GM12891 (cell line): ENCODE data around the gene RAB30.
A peak's percentile ranks its signal among the peaks of the same experiment; 100 is the strongest.

ENCODE experiments used
- DNase-seq: peaks from one replicate; pipeline ENCODE4 v3.0.0; 2011; ENCODE audit warnings: low spot score; ENCODE audit not compliant: insufficient read length
- FAIRE-seq: peaks from 2 replicates; lab custom pipeline; 2011; peaks lifted over from hg19 to GRCh38; lab: Jason Lieb, UNC
- PAX5 ChIP-seq: IDR thresholded peaks from 2 replicates; pipeline ENCODE4 v1.6.1; 2011; ENCODE audit warnings: low read length, moderate library complexity, mild to moderate bottlenecking; ENCODE audit not compliant: insufficient read depth, severe bottlenecking
- POLR2A ChIP-seq: IDR thresholded peaks from 2 replicates; pipeline ENCODE4 v1.6.1; 2011; ENCODE audit warnings: low read depth, low read length, control low read depth
- POLR2AphosphoS5 ChIP-seq: IDR thresholded peaks from 2 replicates; pipeline ENCODE4 v1.6.1; 2011; ENCODE audit warnings: low read depth, low read length, control low read depth
- POU2F2 ChIP-seq: IDR thresholded peaks from 2 replicates; pipeline ENCODE4 v1.6.1; 2011; ENCODE audit warnings: low read depth, mild to moderate bottlenecking, control low read depth, low read length, moderate library complexity
- SPI1 ChIP-seq: IDR thresholded peaks from 2 replicates; pipeline ENCODE4 v1.6.1; 2011; ENCODE audit warnings: low read depth, low read length, control low read depth
- TAF1 ChIP-seq: IDR thresholded peaks from 2 replicates; pipeline ENCODE4 v1.6.1; 2011; ENCODE audit warnings: low read depth, low read length, control low read depth

The RAB30 gene

DNA sequence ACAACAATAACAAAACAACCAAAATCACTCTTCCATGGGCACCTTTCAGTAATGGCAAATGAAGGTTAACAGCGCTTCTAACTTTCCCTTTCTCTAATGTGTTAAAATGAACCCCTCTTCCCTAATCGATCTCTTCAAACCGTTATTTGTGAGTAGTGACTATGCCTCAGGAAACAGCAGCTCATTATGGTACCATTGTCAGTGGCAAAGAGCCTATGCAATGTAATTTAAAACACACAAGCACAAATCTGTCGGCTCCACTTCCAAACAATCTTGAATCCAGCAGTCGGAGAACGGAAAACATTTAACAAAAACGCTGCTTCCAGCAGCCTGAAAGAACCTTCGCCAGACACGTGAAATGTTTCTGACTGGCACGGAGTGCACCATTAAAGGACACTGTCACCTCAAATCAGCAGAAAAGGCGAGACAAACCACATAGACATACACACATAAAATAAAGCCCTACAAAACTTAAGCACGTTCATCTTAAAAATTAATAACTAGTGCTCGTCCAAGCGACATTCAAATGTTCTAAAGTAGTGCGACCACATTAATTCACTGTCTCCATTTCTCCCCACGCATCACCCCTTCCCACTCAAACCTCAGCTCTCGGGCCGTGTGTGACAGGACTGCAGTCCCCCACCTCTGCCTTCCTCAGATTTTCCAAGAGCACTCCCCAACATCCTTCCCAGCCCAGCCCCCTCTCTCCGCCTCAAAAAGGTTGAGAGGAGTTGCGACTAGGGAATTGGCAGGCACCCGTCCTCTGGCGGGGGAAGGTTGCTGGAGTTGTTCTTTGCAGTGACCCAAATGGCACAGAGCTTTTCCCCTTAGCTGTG, 748 bp downstream of the RAB30 start:
- DNase-seq (no peak), FAIRE-seq (peak; percentile 56)
- no peak for TF ChIP-seq PAX5
- TF ChIP-seq POLR2A: no peak
- no peak for TF ChIP-seq POU2F2
- no peak for TF ChIP-seq POLR2AphosphoS5
- TF ChIP-seq SPI1: no peak
- no peak for TF ChIP-seq TAF1

DNA sequence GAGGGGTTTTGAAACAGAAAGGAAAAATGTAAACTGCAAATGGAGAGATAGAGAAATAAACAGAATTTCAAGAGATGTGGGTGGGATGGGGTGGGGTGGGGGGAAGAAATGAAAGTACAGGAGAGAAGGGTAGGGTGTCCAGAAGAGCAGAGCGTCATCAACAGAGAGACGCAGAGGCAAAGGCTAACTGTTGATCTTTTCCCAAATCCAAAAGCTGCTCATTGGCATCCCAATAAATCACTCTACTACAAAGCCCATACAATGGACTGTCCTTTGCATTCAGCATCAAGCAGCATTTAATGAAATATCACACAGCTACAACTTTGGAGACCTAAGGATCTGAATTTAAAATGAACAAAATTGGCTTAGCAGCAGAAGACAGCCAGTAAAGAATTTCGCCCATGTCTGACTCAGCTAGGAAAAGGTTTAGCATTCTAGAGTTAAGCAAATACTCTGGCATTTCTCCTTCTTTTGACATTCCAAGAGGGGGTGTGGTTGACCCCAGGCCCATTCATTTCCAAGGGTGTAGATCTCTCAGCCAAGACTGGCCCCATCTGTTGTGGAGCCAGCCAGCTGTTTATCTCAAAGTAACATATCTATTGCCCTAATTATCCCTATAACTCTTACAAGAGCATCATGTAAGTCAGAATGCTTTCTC, 1.5 kb downstream of the RAB30 start:
- no peak for DNase-seq
- no peak for FAIRE-seq
- TF ChIP-seq SPI1: no peak
- TF ChIP-seq POLR2A: no peak
- no peak for TF ChIP-seq PAX5
- TF ChIP-seq POU2F2: no peak
- no peak for TF ChIP-seq POLR2AphosphoS5
- no peak for TF ChIP-seq TAF1

DNA sequence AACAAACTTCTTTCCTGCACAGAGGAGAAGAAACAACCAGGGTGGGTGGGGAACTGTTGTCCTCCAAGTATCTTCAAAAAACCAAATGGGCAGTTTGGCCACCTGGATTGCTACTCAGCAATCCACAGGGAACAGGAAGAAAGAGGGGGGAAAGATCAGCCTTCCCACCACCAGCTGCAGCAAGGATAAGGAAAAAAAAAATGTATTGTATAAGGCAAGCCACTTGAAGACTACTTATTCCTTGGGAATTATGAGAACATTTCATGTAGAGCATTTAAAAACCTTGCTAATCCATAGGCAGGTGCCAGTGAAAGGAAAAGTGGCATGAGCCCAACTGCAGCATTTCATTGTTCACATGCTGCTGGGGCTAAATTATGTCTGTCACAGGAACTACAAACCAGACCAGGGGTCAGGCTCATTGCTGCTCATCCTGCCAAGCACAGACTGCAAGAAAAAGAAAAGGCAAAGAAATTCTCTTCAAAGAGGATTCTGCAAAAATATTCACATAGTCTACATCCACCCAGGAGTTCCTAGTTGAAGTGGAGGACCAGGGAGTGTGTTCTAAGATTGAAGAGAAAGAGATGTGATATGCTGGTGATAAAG, 2.2 kb downstream of the RAB30 start:
- FAIRE-seq: no peak
- TF ChIP-seq POLR2A (no peak), POU2F2 (no peak), POLR2AphosphoS5 (no peak), PAX5 (no peak), TAF1 (no peak), SPI1 (no peak)
- DNase-seq: no peak

DNA sequence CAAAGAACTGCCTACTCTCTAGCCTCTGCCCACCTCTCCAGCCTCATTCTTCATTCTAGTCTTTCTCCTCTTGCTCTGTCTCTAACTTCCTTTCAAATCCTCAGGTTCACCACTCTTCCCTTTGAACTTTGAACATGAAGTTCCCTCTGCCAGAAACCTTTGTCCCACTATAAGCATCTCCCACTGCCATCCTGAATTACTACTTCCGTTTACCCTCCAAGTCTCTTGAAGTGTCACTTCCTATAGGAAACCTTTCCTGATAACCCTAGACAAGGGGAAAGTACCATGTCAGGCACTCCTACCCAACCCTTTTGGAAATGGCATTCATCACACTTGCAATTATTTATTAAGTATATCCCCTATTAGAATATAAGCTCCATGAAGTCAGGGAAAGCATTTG, 3.1 kb downstream of the RAB30 start:
- no peak for DNase-seq
- TF ChIP-seq PAX5: no peak
- TF ChIP-seq TAF1: no peak
- no peak for TF ChIP-seq POLR2A
- no peak for TF ChIP-seq POLR2AphosphoS5
- TF ChIP-seq POU2F2: no peak
- TF ChIP-seq SPI1: no peak
- FAIRE-seq: no peak

- no peak for FAIRE-seq
- DNase-seq: no peak
- TF ChIP-seq POLR2AphosphoS5: no peak
- TF ChIP-seq POLR2A: no peak
- TF ChIP-seq TAF1: no peak
- no peak for TF ChIP-seq PAX5
- no peak for TF ChIP-seq POU2F2
- TF ChIP-seq SPI1: no peak
Measured at GRCh38 chr11:83064011-83064410, 7.7 kb downstream of the RAB30 start.

DNA sequence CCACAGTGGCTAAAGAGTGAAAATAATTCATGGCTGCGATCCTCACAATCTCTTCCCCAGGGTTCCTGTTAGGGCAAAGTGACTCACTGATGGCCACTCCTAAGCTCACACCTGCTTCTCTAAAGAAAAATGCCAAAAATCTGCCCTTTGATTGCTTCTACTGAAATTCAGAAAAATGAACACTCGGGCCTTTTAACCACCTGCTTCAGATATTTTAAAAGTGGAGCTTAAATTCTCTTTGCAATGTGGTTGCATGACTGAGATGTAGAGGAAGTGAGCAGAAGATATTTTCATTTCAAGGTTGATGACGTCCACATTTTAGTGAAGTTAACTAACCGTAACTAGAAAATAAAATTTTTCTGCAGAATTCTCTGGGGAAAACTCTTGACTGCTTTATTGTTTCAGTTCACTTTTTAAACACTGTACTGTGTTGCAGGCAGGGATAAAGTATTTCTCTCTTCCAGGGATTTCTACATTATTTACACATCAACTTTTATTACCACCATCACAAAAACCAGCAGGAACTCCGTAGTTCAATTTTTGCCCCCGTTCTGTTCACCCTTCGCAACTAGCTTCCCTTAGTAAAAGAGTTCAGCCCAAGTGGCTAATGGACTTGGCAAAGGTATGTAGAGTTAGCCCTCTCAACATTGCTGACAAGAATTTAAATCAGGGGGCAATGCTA, 8.5 kb downstream of the RAB30 start:
- peak; percentile 66 for TF ChIP-seq PAX5
- peak; percentile 17; the same call in 1 of the 2 replicates for TF ChIP-seq POLR2A
- TF ChIP-seq POU2F2: no peak
- TF ChIP-seq POLR2AphosphoS5: peak; percentile 46; the same call in 1 of the 2 replicates
- TF ChIP-seq SPI1: peak; percentile 92
- DNase-seq (no peak), FAIRE-seq (peak; percentile 71)

DNA sequence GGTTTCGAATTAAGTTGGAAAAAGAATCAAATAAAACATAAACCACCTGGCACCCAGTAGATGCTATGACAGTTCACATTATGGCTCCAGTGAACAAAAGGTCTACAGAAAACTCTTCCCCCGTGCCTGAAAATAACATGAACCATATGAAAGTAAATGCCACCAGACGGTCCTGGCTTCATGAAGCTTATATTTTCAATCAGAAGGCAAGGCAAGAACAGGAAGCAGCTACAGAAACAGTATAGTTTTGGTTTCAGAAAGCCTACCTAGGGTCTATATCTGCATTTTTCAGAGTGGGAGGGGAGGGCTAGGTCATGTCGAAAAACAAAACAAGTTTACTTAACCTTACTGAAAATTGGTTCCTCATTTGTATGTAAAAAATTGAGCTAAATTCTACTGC, 9.8 kb downstream of the RAB30 start:
- FAIRE-seq (peak; percentile 80), DNase-seq (peak; percentile 26)
- TF ChIP-seq TAF1 (no peak), SPI1 (peak; percentile 76)

- TF ChIP-seq TAF1 (no peak), POU2F2 (no peak), PAX5 (no peak), POLR2A (no peak), SPI1 (no peak), POLR2AphosphoS5 (no peak)
- FAIRE-seq (no peak), DNase-seq (no peak)
Measured at GRCh38 chr11:83060965-83061364, 10.7 kb downstream of the RAB30 start.

DNA sequence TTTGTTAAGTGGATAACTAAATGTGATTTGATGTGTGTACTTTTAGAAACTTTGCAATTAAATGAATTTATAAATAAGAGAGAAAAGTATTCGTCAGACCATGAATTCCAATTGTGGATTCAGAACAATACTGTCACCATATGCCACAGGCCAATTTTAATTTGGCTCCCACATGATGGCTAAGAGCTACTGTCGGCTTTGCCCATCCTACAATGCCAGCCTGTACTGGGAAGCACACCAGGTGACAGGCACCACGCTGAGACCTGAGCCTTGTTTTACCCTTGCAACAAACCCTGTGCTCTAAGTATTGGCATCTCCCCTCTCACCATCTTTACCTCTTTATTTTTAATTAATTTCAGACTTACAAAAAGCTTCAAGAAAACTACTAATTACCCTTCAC, 14.0 kb downstream of the RAB30 start:
- no peak for DNase-seq
- TF ChIP-seq POLR2AphosphoS5 (no peak), PAX5 (no peak), POU2F2 (no peak), POLR2A (no peak), SPI1 (no peak), TAF1 (no peak)
- FAIRE-seq: no peak
